ENCODE results near the gene TGIF2.

Gene TGIF2

DNA sequence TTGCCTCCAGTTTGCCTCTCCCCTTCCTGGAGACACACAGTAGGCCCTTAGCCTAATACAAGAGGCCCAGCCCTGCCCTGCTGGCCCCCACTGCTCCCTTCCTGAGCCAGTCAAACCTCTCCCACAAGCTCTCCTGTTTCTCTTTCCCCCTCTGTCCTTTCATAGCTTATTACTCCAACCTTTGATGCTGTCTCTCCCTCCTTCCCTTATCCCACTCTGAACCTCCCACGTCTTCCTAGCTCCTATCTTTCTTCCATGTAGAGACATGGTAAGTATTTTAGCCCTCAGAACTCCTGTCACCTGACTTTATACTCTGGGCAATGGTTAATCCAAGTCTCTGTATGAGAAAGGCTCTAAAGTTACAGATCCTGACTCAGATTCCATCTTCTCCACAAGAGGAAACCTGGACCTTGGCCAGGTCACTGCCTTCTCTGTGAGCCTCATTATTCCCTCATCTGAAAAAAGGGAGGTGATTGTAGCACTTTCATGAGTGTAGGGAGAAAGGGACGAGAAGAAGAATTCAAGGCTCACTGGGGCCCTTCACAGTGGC, 6.7 kb downstream of the TGIF2 start:
- no peak for DNase-seq (ENCODE audit: extremely low read depth, insufficient read length)
- TF ChIP-seq, protein P1, sequence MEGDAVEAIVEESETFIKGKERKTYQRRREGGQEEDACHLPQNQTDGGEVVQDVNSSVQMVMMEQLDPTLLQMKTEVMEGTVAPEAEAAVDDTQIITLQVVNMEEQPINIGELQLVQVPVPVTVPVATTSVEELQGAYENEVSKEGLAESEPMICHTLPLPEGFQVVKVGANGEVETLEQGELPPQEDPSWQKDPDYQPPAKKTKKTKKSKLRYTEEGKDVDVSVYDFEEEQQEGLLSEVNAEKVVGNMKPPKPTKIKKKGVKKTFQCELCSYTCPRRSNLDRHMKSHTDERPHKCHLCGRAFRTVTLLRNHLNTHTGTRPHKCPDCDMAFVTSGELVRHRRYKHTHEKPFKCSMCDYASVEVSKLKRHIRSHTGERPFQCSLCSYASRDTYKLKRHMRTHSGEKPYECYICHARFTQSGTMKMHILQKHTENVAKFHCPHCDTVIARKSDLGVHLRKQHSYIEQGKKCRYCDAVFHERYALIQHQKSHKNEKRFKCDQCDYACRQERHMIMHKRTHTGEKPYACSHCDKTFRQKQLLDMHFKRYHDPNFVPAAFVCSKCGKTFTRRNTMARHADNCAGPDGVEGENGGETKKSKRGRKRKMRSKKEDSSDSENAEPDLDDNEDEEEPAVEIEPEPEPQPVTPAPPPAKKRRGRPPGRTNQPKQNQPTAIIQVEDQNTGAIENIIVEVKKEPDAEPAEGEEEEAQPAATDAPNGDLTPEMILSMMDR (IDR thresholded peaks at IDR 0.05; ENCODE audit: insufficient read depth, low read length, poor library complexity, severe bottlenecking), result no peak
- Histone ChIP-seq H3K27me3 (replicated peaks; ENCODE audit: control insufficient read depth, insufficient read depth, low read length) (no peaks in the 10 kb centered on the region), H3K4me3 (replicated peaks; ENCODE audit: low read depth, low read length) (no peak overlapping the region), H3K36me3 (ENCODE audit: control insufficient read depth, insufficient read depth, low read length) (peaks cover 28% of the 10 kb centered on the region)

DNA sequence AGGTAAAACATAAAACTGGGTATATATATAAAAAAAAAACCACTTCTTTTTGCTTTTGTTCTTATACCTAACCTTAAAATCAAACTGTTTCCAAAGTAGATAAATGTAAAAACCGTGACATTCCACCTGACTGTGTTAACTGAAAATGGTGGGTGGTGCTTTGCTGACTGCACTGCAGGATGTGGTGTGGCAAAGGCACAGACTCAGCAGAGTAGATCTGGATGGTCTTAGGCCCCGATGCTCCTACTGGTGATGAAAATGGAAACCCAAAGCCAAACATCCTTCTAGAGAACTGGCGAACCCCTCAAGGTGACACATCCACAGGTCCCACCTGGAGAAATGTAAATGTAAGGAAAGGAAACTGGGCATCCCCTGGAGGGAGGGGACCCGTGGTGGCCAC, 8.9 kb downstream of the TGIF2 start:
- H3K36me3 ChIP-seq (ENCODE audit: control insufficient read depth, insufficient read depth, low read length), result peaks cover 36% of the 10 kb centered on the region
- TF ChIP-seq, protein P1 (IDR thresholded peaks at IDR 0.05; ENCODE audit: insufficient read depth, low read length, poor library complexity, severe bottlenecking), result no peak
- no peaks in the 10 kb centered on the region for H3K27me3 ChIP-seq (replicated peaks; ENCODE audit: control insufficient read depth, insufficient read depth, low read length)
- H3K4me3 ChIP-seq (replicated peaks; ENCODE audit: low read depth, low read length), result no peak overlapping the region
- no peak for DNase-seq (ENCODE audit: extremely low read depth, insufficient read length)

DNA sequence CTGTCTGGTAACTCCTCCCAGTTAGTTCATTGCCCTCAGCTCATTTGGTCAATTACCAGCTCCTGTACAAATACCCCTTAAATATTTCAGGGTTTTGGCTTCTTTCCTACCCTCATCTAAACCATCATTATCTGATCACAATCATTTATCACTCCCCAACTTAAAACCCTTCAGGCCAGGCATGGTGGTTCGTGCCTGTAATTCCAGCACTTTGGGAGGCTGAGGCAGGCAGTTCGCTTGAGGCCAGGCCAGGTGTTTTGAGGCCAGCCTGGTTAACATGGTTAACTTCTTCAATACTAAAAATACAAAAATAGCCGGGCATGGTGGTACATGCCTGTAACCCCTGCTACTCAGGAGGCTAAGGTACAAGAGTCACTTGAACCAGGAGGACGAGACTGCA, 9.4 kb downstream of the TGIF2 start:
- peaks cover 36% of the 10 kb centered on the region for H3K36me3 ChIP-seq (ENCODE audit: control insufficient read depth, insufficient read depth, low read length)
- H3K27me3 ChIP-seq (replicated peaks; ENCODE audit: control insufficient read depth, insufficient read depth, low read length), result no peaks in the 10 kb centered on the region
- H3K4me3 ChIP-seq (replicated peaks; ENCODE audit: low read depth, low read length), result no peak overlapping the region
- DNase-seq (ENCODE audit: extremely low read depth, insufficient read length), result no peak
- TF ChIP-seq, protein P1 (IDR thresholded peaks at IDR 0.05; ENCODE audit: insufficient read depth, low read length, poor library complexity, severe bottlenecking), result no peak

DNA sequence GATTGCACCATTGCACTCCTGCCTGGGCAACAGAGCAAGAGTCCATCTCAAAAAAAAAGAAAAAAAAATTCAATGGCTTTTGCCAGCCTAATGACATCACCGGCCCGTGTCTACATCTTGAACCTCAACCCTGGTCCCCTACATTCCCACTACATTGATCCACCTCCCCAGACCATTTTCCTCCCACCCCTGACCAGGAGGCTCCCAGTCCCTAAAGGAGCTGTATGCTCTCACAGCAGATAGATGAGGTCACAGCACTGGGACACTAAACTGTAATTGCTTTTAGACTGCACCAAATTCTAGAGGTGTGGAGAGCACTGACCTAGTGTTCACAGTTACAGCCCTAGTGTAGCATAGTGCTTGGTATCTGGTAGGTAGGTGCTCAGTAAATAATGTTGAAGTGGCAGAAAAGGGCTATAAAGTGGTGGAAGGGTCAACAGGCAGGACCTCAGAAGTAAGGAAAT, 10.7 kb downstream of the TGIF2 start:
- no peak for DNase-seq (ENCODE audit: extremely low read depth, insufficient read length)
- peaks cover 35% of the 10 kb centered on the region for H3K36me3 ChIP-seq (ENCODE audit: control insufficient read depth, insufficient read depth, low read length)
- no peaks in the 10 kb centered on the region for H3K27me3 ChIP-seq (replicated peaks; ENCODE audit: control insufficient read depth, insufficient read depth, low read length)
- TF ChIP-seq, protein P1 (IDR thresholded peaks at IDR 0.05; ENCODE audit: insufficient read depth, low read length, poor library complexity, severe bottlenecking), result no peak
- H3K4me3 ChIP-seq (replicated peaks; ENCODE audit: low read depth, low read length), result no peak overlapping the region

DNA sequence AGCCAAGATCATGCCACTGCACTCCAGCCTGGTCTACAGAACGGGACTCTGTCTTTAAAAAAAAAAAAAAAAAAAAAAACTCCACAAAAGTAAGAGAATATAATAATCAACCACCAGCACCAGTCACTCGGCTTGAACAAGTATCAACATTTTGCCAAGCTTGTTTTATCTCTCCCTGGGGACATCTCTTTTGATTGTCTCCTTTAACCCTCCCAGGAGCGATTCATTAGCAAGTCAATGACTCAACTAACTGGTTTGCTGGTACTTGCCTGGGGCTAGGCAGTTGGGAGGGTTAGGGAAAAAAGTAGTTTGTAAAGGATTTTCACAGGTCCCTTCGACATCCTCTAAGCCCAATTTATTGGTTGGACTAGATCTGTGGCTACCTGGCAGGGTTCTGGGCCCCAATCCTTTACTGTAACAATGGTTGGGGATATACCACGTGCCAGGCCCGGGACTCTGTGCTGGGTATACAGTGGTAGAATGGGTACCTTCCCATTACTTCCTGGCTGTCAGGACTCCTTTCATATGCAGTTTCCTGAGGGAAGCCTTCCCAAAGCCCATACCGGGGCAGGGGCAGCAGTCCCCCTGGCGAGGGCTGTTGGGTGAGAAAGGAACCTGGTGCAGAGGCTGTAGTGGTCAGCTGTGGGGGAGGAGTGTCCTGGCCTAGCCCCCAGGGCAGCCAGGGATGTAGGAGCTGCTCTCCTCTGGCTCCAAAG, 12.2 kb downstream of the TGIF2 start:
- no peak for DNase-seq (ENCODE audit: extremely low read depth, insufficient read length)
- H3K36me3 ChIP-seq (ENCODE audit: control insufficient read depth, insufficient read depth, low read length), result peaks cover 33% of the 10 kb centered on the region
- no peak overlapping the region for H3K4me3 ChIP-seq (replicated peaks; ENCODE audit: low read depth, low read length)
- no peaks in the 10 kb centered on the region for H3K27me3 ChIP-seq (replicated peaks; ENCODE audit: control insufficient read depth, insufficient read depth, low read length)
- TF ChIP-seq, protein P1 (IDR thresholded peaks at IDR 0.05; ENCODE audit: insufficient read depth, low read length, poor library complexity, severe bottlenecking), result no peak
